OCI-LY7 (cell line): Measurements from ENCODE around the gene RRBP1. TPM values are rescaled to one million over a fixed set of nuclear protein-coding genes. Genes with fewer than 3 reads are reported as not detected.

Source experiments
- BruUV-seq: library from RNA; stranded (reverse); fragments of 400-500 nt; replicated peaks from 2 replicates; lab custom pipeline; 2021; lab: Mats Ljungman, UMichigan
- CTCF ChIA-PET: fragments of 300-600 bp; sonication (Branson Sonifier 250); formaldehyde crosslinking; loops from one replicate; lab custom pipeline; 2022; ENCODE audit warnings: antibody characterized with exemption; ENCODE audit not compliant: unreplicated experiment; lab: Charles Lee
- POLR2A ChIA-PET: fragments of 300-600 bp; sonication (Branson Sonifier 250); formaldehyde crosslinking; loops from one replicate; lab custom pipeline; 2022; ENCODE audit warnings: antibody characterized with exemption; lab: Charles Lee
- DNase-seq: peaks from one replicate; pipeline ENCODE4 v3.0.0-alpha.2; 2015; ENCODE audit warnings: low spot score
- H2AFZ ChIP-seq: fragments of 200-600 bp; sonication (generic), shearing (Covaris generic); 2 replicates; pipeline ENCODE4 v1.6.1; 2014; ENCODE audit warnings: mild to moderate bottlenecking, antibody characterized with exemption, low read length, moderate library complexity
- H3K27ac ChIP-seq: fragments of 200-600 bp; sonication (generic); 2 replicates; pipeline ENCODE4 v1.5.1; 2014; ENCODE audit warnings: mixed run types, low read depth, mild to moderate bottlenecking, moderate library complexity, low read length, inconsistent platforms; ENCODE audit not compliant: poor library complexity, severe bottlenecking
- H3K36me3 ChIP-seq: fragments of 200-600 bp; sonication (generic); 2 replicates; pipeline ENCODE4 v1.6.1; 2014; ENCODE audit warnings: mild to moderate bottlenecking, antibody characterized with exemption, low read length, moderate library complexity, mixed read lengths; ENCODE audit not compliant: insufficient read depth
- H3K4me1 ChIP-seq: fragments of 200-600 bp; sonication (generic); 2 replicates; pipeline ENCODE4 v1.5.1; 2014; ENCODE audit warnings: mild to moderate bottlenecking, low read length; ENCODE audit not compliant: insufficient read depth, poor library complexity, severe bottlenecking
- H3K4me2 ChIP-seq: fragments of 200-600 bp; sonication (generic); 2 replicates; pipeline ENCODE4 v1.6.1; 2014; ENCODE audit warnings: mild to moderate bottlenecking, low read length
- H3K4me3 ChIP-seq: fragments of 200-600 bp; sonication (generic); 2 replicates; pipeline ENCODE4 v1.5.1; 2014; ENCODE audit warnings: mild to moderate bottlenecking, low read depth, low read length; ENCODE audit not compliant: poor library complexity, severe bottlenecking
- H3K79me2 ChIP-seq: fragments of 200-600 bp; sonication (generic); 2 replicates; pipeline ENCODE4 v1.6.1; 2016; ENCODE audit warnings: low read depth, mild to moderate bottlenecking, low read length, moderate library complexity, mixed read lengths; ENCODE audit not compliant: insufficient read depth
- H3K9me2 ChIP-seq: fragments of 200-600 bp; sonication (generic); 2 replicates; pipeline ENCODE4 v1.6.1; 2016; ENCODE audit warnings: mild to moderate bottlenecking, low read length, mixed read lengths; ENCODE audit not compliant: insufficient read depth
- H3K9me3 ChIP-seq: fragments of 200-600 bp; sonication (generic); 2 replicates; pipeline ENCODE4 v1.6.1; 2014; ENCODE audit warnings: mild to moderate bottlenecking, mixed run types, low read length, mixed read lengths
- H4K20me1 ChIP-seq: fragments of 200-600 bp; sonication (generic); 2 replicates; pipeline ENCODE4 v1.6.1; 2014; ENCODE audit warnings: mild to moderate bottlenecking, antibody characterized with exemption, low read length, moderate library complexity, mixed read lengths; ENCODE audit not compliant: insufficient read depth
- EZH2phosphoT487 ChIP-seq: fragments of 200-600 bp; sonication (generic); IDR thresholded peaks from 2 replicates; pipeline ENCODE4 v1.6.1; 2018; ENCODE audit warnings: low read depth, borderline replicate concordance, mild to moderate bottlenecking, mixed run types, antibody characterized with exemption, low read length, moderate library complexity, mixed read lengths
- intact Hi-C: fragments of 100-400 bp; cut with micrococcal nuclease; formaldehyde crosslinking; loops from one replicate; pipeline ENCODE4 v1.10.0; 2022; ENCODE audit not compliant: unreplicated experiment
- total RNA-seq, 2 experiments: library from RNA; depleted of rRNA in 1 of 2; stranded (reverse); fragments of >200 nt in 1 of 2; shearing (Covaris generic) in 1 of 2; gene quantifications; 2 replicates each; pipeline ENCODE4 v1.2.3, GENCODE V29; 2014 to 2022
- TF ChIP-seq, protein P1 (sequence below): fragments of 200-600 bp; sonication (generic); conservative IDR thresholded peaks from 2 replicates; pipeline ENCODE4 v1.5.1; 2014; ENCODE audit warnings: mild to moderate bottlenecking, antibody characterized with exemption, low read length, moderate library complexity, mixed read lengths

The RRBP1 gene
- total RNA-seq, 2 experiments from 2014 or later = 13.6 to 46.3 TPM

GRCh38 chr20:17722493-17723300, 40.7 kb upstream of the RRBP1 start:
- intact Hi-C loops = no loop called here
- POLR2A ChIA-PET = interaction anchor here (0.5 kb wide), 2 partner anchors 29 to 274 kb away, joined by 3 to 4 read pairs; no protein-coding TSS in a partner anchor
- H3K4me2 ChIP-seq = no peak overlapping the region
- no peaks in the 10 kb centered on the region for H3K9me2 ChIP-seq
- H3K9me3 ChIP-seq = no peaks in the 10 kb centered on the region
- no peak for TF ChIP-seq EZH2phosphoT487
- TF ChIP-seq, protein P1, sequence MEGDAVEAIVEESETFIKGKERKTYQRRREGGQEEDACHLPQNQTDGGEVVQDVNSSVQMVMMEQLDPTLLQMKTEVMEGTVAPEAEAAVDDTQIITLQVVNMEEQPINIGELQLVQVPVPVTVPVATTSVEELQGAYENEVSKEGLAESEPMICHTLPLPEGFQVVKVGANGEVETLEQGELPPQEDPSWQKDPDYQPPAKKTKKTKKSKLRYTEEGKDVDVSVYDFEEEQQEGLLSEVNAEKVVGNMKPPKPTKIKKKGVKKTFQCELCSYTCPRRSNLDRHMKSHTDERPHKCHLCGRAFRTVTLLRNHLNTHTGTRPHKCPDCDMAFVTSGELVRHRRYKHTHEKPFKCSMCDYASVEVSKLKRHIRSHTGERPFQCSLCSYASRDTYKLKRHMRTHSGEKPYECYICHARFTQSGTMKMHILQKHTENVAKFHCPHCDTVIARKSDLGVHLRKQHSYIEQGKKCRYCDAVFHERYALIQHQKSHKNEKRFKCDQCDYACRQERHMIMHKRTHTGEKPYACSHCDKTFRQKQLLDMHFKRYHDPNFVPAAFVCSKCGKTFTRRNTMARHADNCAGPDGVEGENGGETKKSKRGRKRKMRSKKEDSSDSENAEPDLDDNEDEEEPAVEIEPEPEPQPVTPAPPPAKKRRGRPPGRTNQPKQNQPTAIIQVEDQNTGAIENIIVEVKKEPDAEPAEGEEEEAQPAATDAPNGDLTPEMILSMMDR = no peak
- H3K4me1 ChIP-seq = no peaks in the 10 kb centered on the region
- no peaks in the 10 kb centered on the region for H3K36me3 ChIP-seq
- H4K20me1 ChIP-seq = no peaks in the 10 kb centered on the region
- no peak overlapping the region for H2AFZ ChIP-seq
- BruUV-seq = no TSS peak
- no peaks in the 10 kb centered on the region for H3K79me2 ChIP-seq
- no peak overlapping the region for H3K4me3 ChIP-seq
- DNase-seq = no peak
- CTCF ChIA-PET = interaction anchor here (0.5 kb wide), 1 partner anchor 22 kb away, joined by 3 read pairs; no protein-coding TSS in a partner anchor
- no peak overlapping the region for H3K27ac ChIP-seq

- Histone ChIP-seq H3K4me3 (no peak overlapping the region), H3K79me2 (no peaks in the 10 kb centered on the region), H3K9me2 (no peaks in the 10 kb centered on the region), H3K4me2 (no peak overlapping the region), H2AFZ (no peak overlapping the region), H3K27ac (no peak overlapping the region), H3K4me1 (no peaks in the 10 kb centered on the region), H4K20me1 (no peaks in the 10 kb centered on the region), H3K36me3 (no peaks in the 10 kb centered on the region), H3K9me3 (no peaks in the 10 kb centered on the region)
- POLR2A ChIA-PET = interaction anchor here (0.5 kb wide), 2 partner anchors 30 to 273 kb away, joined by 3 to 4 read pairs; no protein-coding TSS in a partner anchor
- intact Hi-C loops = no loop called here
- no TSS peak for BruUV-seq
- TF ChIP-seq, protein P1 = peak; percentile 50
- TF ChIP-seq EZH2phosphoT487 = no peak
- DNase-seq = peak; percentile 25
- CTCF ChIA-PET = interaction anchor here (0.5 kb wide), 1 partner anchor 21 kb away, joined by 3 read pairs; no protein-coding TSS in a partner anchor
Observed at GRCh38 chr20:17721802-17722486, 39.9 kb upstream of the RRBP1 start.
